ENCODE data around the gene LRP1-AS.

The LRP1-AS gene

GRCh38 chr12:57095440-57095839, 52.0 kb downstream of the LRP1-AS start:
- DNase-seq, result no peak

All from kidney glomerular epithelial cell (primary cell).